ENCODE data around the gene ISG20L2. TPM values are rescaled to one million over a fixed set of nuclear protein-coding genes. Genes with fewer than 3 reads are reported as not detected.

ISG20L2 gene
- total and polyA plus RNA-seq, 8 donors = 18.3 to 45.9 (median 40.3) TPM

- H3K27ac ChIP-seq = no peak overlapping the region
Observed at GRCh38 chr1:156704930-156705320, 23.6 kb downstream of the ISG20L2 start.

GRCh38 chr1:156704166-156704711, 24.3 kb downstream of the ISG20L2 start:
- TF ChIP-seq, protein P1, sequence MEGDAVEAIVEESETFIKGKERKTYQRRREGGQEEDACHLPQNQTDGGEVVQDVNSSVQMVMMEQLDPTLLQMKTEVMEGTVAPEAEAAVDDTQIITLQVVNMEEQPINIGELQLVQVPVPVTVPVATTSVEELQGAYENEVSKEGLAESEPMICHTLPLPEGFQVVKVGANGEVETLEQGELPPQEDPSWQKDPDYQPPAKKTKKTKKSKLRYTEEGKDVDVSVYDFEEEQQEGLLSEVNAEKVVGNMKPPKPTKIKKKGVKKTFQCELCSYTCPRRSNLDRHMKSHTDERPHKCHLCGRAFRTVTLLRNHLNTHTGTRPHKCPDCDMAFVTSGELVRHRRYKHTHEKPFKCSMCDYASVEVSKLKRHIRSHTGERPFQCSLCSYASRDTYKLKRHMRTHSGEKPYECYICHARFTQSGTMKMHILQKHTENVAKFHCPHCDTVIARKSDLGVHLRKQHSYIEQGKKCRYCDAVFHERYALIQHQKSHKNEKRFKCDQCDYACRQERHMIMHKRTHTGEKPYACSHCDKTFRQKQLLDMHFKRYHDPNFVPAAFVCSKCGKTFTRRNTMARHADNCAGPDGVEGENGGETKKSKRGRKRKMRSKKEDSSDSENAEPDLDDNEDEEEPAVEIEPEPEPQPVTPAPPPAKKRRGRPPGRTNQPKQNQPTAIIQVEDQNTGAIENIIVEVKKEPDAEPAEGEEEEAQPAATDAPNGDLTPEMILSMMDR (IDR thresholded peaks at IDR 0.05) = no peak
- H3K27me3 ChIP-seq = peaks cover 22 to 86% of the 10 kb centered on the region in 2 donors
- intact Hi-C loops (cut with DNase I) = no loop called here
- H3K4me1 ChIP-seq = peaks cover 19 to 28% of the 10 kb centered on the region in 2 donors
- DNase-seq (no peak), ATAC-seq (no peak)
- no peak overlapping the region for H3K27ac ChIP-seq
- H3K4me3 ChIP-seq = no peak overlapping the region
- H3K9me3 ChIP-seq = no peaks in the 10 kb centered on the region
- no peaks in the 10 kb centered on the region for H3K36me3 ChIP-seq

More at GRCh38 chr1:156704930-156705320, 23.6 kb downstream of the ISG20L2 start:
- Histone ChIP-seq H3K4me3 (peak overlapping the region; percentile 2 to 27), H3K27me3 (peaks cover 22 to 83% of the 10 kb centered on the region in 2 donors), H3K36me3 (no peaks in the 10 kb centered on the region), H3K4me1 (peaks cover 19 to 28% of the 10 kb centered on the region in 2 donors), H3K9me3 (no peaks in the 10 kb centered on the region)
- TF ChIP-seq, protein P1 (IDR thresholded peaks at IDR 0.05) = no peak
- peak; percentile 43 for ATAC-seq
- intact Hi-C loops (cut with DNase I) = no loop called here
- DNase-seq = peak in 1 of 4 donors; percentile 48

- no peak overlapping the region for H3K27ac ChIP-seq
- ATAC-seq (no peak), DNase-seq (no peak)
- intact Hi-C loops (cut with DNase I) = no loop called here
- no peaks in the 10 kb centered on the region for H3K9me3 ChIP-seq
- no peaks in the 10 kb centered on the region for H3K36me3 ChIP-seq
- peaks cover 19 to 28% of the 10 kb centered on the region in 2 donors for H3K4me1 ChIP-seq
- TF ChIP-seq, protein P1 (IDR thresholded peaks at IDR 0.05) = no peak
- H3K4me3 ChIP-seq = no peak overlapping the region
- peaks cover 22 to 86% of the 10 kb centered on the region in 2 donors for H3K27me3 ChIP-seq
Observed at GRCh38 chr1:156703741-156704140, 24.8 kb downstream of the ISG20L2 start.

DNA sequence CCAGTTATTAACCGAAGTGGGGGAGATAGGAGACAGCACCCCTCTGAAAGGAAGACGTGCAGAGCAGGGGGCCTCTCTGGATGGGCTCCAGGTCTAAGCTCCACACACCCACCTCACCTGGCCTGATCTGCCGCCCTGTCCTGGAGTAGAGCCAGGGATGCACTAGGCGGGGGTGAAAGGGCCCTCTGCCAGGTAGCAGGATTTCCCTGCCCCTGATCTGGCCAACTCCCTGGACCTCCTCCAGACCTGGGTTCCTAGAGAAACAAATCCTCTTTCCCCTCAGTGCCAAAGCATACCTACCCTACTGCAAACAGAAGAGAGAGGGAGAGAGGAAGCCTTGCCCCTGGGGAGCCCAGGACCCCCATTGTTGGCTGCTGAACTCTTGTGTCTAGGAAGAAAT, 25.2 kb downstream of the ISG20L2 start:
- TF ChIP-seq, protein P1 (IDR thresholded peaks at IDR 0.05) = no peak
- Histone ChIP-seq H3K4me3 (no peak overlapping the region), H3K27me3 (peaks cover 22 to 86% of the 10 kb centered on the region in 2 donors), H3K9me3 (no peaks in the 10 kb centered on the region), H3K4me1 (peaks cover 19 to 28% of the 10 kb centered on the region in 2 donors), H3K36me3 (no peaks in the 10 kb centered on the region), H3K27ac (no peak overlapping the region)
- DNase-seq = no peak
- intact Hi-C loops (cut with DNase I) = no loop called here
- no peak for ATAC-seq

DNA sequence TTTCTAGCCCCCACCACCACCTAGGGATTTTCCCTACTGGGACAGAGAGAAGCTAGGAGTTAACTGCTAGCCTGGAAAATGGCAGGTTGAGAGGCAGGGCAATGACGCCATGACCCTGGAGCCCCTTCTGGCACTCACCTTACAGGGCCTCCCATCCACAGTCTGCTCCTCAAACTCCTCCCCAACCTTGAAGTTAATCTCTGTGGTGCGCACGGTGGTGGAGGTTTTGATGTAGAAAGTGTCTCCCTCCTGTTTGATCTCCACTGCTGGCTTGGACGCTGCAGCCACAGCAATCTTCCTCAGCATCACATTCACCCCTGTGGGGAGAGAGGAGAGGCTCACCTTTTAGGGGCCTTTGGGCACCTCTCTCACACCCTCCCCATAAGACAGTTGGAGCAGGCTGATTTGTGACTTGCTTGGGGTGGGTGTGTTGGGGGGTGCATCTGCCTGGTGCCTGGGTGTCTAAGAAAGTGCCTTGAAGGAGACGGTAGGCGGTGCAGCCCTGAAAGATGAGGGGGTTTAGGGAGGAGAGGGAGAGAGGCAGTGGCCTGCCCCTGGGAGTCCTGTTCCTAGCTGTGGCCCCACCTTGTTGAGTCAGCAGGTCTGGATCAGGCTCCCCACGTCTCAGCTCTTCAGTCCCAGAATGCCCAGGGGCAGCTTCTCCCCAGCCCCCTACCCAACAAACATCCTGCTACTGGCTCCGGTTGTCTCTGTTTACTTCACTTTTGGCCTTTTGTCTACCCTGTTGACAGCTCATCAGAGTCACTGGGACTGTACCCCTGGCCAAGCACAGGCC, 27.6 kb downstream of the ISG20L2 start:
- intact Hi-C loops (cut with DNase I) = no loop called here
- TF ChIP-seq, protein P1 (IDR thresholded peaks at IDR 0.05) = no peak
- ATAC-seq = no peak
- Histone ChIP-seq H3K4me3 (no peak overlapping the region), H3K27me3 (peaks cover 22 to 73% of the 10 kb centered on the region in 2 donors), H3K9me3 (no peaks in the 10 kb centered on the region), H3K36me3 (no peaks in the 10 kb centered on the region), H3K4me1 (peaks cover 12 to 16% of the 10 kb centered on the region in 2 donors), H3K27ac (no peak overlapping the region)
- no peak for DNase-seq
